H1 (cell line): ENCODE data around the gene AQP10.
"Not testable (repeated sequence)": the region's sequence is repeated elsewhere in the genome, so short reads cannot be mapped to it uniquely, and the experiment has no call there.

ENCODE experiments used
- CTCF ChIP-seq, 3 experiments: IDR thresholded peaks; 1 replicate in 2 of 3; 2 replicates in 1 of 3; pipeline versions ENCODE4 v1.5.1 to v1.6.1; 2011; ENCODE audit warnings: low read length in 3 of 3, mild to moderate bottlenecking in 3 of 3, inconsistent platforms in 2 of 3, low read depth in 1 of 3, moderate library complexity in 1 of 3; ENCODE audit not compliant: insufficient read depth in 1 of 3; ENCODE audit errors: control extremely low read depth in 1 of 3
- EZH2 ChIP-seq: fragments of 200-600 bp; sonication (generic); IDR thresholded peaks from 2 replicates; pipeline ENCODE4 v1.7.1; 2012; ENCODE audit warnings: low read depth, mild to moderate bottlenecking, moderate library complexity, low read length, inconsistent platforms; ENCODE audit not compliant: severe bottlenecking
- NRF1 ChIP-seq: IDR thresholded peaks from 2 replicates; pipeline ENCODE4 v1.6.1; 2011; ENCODE audit warnings: mild to moderate bottlenecking, low read depth, low read length, improper control_type of control experiment

GRCh38 chr1:154360881-154361280, 40.0 kb downstream of the AQP10 start:
- TF ChIP-seq EZH2; NRF1; CTCF (IDR thresholded peaks at IDR 0.05; ENCODE audit: control extremely low read depth in 1 of 3, insufficient read depth in 1 of 3, low read depth in 1 of 3, low read length in 3 of 3): not testable (repeated sequence)
